ENCODE data around the gene TRPM1. TPM values are rescaled to one million over a fixed set of nuclear protein-coding genes. Genes with fewer than 3 reads are reported as not detected.
A peak's percentile ranks its signal among the peaks of the same experiment; 100 is the strongest.

Gene TRPM1
- total RNA-seq, 1 experiment from 2014 or later: 0.77 TPM

DNA sequence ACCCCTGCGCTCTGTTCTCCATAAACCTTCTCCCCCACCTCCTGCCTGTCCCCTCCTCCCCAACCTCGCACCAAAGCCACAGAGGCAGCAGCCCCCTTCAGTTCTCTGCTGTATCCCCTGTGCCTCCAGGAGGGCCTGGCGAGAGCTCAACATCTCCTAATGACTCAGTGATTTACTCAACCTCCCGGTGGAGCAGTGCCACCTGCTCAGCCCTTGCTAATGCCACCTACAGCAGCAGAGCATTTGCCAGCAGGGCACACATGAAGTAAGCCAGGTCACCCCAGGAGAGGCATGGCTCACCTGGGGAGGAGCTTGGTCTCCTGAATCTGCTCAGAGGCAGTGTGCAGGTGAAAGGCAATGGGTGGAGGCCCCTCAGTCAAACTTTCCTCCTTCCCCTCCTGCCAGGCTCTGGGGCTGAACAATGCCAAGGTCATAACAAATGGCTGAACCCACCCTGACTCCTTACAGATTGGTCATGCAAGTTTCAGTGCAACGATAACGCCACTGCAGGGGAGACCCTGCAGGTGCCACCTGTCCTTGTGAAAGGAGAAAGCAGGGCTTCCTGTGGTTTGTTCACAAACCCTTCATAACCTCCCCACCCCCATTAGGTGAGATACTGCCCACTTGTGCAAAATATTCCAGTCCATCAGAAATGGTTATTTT lies 19.8 kb downstream of the TRPM1 start:
- no peak for TF ChIP-seq TCF7 (CRISPR knock-in tag; IDR thresholded peaks at IDR 0.05; ENCODE audit: low read depth)
- no peak for TF ChIP-seq ZNF671 (CRISPR knock-in tag; IDR thresholded peaks at IDR 0.05)
- TF ChIP-seq NFATC4 (CRISPR knock-in tag; IDR thresholded peaks at IDR 0.05): no peak
- no peak for TF ChIP-seq RORB (CRISPR knock-in tag; IDR thresholded peaks at IDR 0.05)
- no peak for TF ChIP-seq E2F5 (CRISPR knock-in tag; IDR thresholded peaks at IDR 0.05)
- TF ChIP-seq, protein P1, sequence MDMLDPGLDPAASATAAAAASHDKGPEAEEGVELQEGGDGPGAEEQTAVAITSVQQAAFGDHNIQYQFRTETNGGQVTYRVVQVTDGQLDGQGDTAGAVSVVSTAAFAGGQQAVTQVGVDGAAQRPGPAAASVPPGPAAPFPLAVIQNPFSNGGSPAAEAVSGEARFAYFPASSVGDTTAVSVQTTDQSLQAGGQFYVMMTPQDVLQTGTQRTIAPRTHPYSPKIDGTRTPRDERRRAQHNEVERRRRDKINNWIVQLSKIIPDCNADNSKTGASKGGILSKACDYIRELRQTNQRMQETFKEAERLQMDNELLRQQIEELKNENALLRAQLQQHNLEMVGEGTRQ (CRISPR knock-in tag; IDR thresholded peaks at IDR 0.05): no peak
- TF ChIP-seq ZNF121 (CRISPR knock-in tag; IDR thresholded peaks at IDR 0.05): no peak
- no peak for TF ChIP-seq ZBTB21 (CRISPR knock-in tag; IDR thresholded peaks at IDR 0.05; ENCODE audit: borderline replicate concordance)
- no peak for TF ChIP-seq TP53 (CRISPR knock-in tag; IDR thresholded peaks at IDR 0.05)
- TF ChIP-seq, protein P2, sequence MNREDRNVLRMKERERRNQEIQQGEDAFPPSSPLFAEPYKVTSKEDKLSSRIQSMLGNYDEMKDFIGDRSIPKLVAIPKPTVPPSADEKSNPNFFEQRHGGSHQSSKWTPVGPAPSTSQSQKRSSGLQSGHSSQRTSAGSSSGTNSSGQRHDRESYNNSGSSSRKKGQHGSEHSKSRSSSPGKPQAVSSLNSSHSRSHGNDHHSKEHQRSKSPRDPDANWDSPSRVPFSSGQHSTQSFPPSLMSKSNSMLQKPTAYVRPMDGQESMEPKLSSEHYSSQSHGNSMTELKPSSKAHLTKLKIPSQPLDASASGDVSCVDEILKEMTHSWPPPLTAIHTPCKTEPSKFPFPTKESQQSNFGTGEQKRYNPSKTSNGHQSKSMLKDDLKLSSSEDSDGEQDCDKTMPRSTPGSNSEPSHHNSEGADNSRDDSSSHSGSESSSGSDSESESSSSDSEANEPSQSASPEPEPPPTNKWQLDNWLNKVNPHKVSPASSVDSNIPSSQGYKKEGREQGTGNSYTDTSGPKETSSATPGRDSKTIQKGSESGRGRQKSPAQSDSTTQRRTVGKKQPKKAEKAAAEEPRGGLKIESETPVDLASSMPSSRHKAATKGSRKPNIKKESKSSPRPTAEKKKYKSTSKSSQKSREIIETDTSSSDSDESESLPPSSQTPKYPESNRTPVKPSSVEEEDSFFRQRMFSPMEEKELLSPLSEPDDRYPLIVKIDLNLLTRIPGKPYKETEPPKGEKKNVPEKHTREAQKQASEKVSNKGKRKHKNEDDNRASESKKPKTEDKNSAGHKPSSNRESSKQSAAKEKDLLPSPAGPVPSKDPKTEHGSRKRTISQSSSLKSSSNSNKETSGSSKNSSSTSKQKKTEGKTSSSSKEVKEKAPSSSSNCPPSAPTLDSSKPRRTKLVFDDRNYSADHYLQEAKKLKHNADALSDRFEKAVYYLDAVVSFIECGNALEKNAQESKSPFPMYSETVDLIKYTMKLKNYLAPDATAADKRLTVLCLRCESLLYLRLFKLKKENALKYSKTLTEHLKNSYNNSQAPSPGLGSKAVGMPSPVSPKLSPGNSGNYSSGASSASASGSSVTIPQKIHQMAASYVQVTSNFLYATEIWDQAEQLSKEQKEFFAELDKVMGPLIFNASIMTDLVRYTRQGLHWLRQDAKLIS (CRISPR knock-in tag; IDR thresholded peaks at IDR 0.05; ENCODE audit: borderline replicate concordance): no peak
- no peak for TF ChIP-seq ZNF232 (CRISPR knock-in tag; IDR thresholded peaks at IDR 0.05)
- TF ChIP-seq, protein P3, sequence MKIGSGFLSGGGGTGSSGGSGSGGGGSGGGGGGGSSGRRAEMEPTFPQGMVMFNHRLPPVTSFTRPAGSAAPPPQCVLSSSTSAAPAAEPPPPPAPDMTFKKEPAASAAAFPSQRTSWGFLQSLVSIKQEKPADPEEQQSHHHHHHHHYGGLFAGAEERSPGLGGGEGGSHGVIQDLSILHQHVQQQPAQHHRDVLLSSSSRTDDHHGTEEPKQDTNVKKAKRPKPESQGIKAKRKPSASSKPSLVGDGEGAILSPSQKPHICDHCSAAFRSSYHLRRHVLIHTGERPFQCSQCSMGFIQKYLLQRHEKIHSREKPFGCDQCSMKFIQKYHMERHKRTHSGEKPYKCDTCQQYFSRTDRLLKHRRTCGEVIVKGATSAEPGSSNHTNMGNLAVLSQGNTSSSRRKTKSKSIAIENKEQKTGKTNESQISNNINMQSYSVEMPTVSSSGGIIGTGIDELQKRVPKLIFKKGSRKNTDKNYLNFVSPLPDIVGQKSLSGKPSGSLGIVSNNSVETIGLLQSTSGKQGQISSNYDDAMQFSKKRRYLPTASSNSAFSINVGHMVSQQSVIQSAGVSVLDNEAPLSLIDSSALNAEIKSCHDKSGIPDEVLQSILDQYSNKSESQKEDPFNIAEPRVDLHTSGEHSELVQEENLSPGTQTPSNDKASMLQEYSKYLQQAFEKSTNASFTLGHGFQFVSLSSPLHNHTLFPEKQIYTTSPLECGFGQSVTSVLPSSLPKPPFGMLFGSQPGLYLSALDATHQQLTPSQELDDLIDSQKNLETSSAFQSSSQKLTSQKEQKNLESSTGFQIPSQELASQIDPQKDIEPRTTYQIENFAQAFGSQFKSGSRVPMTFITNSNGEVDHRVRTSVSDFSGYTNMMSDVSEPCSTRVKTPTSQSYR (CRISPR knock-in tag; IDR thresholded peaks at IDR 0.05): no peak
- no peak for TF ChIP-seq ZBTB43 (CRISPR knock-in tag; IDR thresholded peaks at IDR 0.05)
- no peak for TF ChIP-seq NFYB (CRISPR knock-in tag; conservative IDR thresholded peaks at IDR 0.05; ENCODE audit: low read depth)
- no peak for TF ChIP-seq FOXJ3 (CRISPR knock-in tag; IDR thresholded peaks at IDR 0.05; ENCODE audit: borderline replicate concordance)
- TF ChIP-seq, protein P4, sequence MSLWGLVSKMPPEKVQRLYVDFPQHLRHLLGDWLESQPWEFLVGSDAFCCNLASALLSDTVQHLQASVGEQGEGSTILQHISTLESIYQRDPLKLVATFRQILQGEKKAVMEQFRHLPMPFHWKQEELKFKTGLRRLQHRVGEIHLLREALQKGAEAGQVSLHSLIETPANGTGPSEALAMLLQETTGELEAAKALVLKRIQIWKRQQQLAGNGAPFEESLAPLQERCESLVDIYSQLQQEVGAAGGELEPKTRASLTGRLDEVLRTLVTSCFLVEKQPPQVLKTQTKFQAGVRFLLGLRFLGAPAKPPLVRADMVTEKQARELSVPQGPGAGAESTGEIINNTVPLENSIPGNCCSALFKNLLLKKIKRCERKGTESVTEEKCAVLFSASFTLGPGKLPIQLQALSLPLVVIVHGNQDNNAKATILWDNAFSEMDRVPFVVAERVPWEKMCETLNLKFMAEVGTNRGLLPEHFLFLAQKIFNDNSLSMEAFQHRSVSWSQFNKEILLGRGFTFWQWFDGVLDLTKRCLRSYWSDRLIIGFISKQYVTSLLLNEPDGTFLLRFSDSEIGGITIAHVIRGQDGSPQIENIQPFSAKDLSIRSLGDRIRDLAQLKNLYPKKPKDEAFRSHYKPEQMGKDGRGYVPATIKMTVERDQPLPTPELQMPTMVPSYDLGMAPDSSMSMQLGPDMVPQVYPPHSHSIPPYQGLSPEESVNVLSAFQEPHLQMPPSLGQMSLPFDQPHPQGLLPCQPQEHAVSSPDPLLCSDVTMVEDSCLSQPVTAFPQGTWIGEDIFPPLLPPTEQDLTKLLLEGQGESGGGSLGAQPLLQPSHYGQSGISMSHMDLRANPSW (CRISPR knock-in tag; conservative IDR thresholded peaks at IDR 0.05; ENCODE audit: low read depth): no peak
- H3K36me3 Mint-ChIP-seq: no peaks in the 10 kb centered on the region
- ATAC-seq (no peak), DNase-seq (ENCODE audit: low spot score) (no peak)
- H3K27me3 Mint-ChIP-seq (ENCODE audit: low read depth): no peaks in the 10 kb centered on the region; the same call in 1 of the 2 replicates
- H3K9me3 Mint-ChIP-seq: no peaks in the 10 kb centered on the region
- POLR2A ChIA-PET: no interaction called here
- peaks cover 51% of the 10 kb centered on the region for H3K4me1 Mint-ChIP-seq
- H3K27ac Mint-ChIP-seq: no peak overlapping the region
- H3K4me3 Mint-ChIP-seq: peak overlapping the region; percentile 31
- CTCF ChIA-PET: interaction anchor here (1.6 kb wide), 1 partner anchor 48 kb away, joined by 7 read pairs; no protein-coding TSS in a partner anchor

Measured in WTC11 (cell line).